ENCODE measurements around the gene ALG6.
"Not testable (repeated sequence)": the region's sequence is repeated elsewhere in the genome, so short reads cannot be mapped to it uniquely, and the experiment has no call there.

The ALG6 gene

DNA sequence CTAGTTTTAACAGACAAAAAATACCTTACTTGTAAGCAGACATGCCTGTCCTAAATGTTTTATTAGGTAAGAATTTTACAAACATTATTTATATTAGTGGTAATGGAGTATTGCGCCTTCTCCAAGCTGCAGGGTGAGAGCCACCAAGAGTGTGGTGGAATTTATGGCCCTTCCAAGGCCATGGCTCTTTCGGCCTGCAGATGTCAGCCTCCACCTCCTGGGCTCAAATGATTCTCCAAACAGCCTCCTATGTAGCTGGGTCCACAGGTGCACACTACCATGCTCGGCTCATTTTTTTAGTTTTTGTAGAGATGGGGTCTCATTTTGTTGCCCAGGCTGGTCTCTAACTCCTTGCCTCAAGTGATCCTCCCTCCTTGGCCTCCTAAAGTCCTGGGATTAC is 99.3 kb downstream of the ALG6 start:
- Histone ChIP-seq H3K4me1 (ENCODE audit: insufficient read depth, low read length) (no peaks in the 10 kb centered on the region), H3K9me3 (ENCODE audit: insufficient read depth, low read depth, low read length) (peaks cover 19% of the 10 kb centered on the region), H3K27me3 (ENCODE audit: insufficient read depth, low read length) (no peaks in the 10 kb centered on the region), H3K36me3 (ENCODE audit: insufficient read depth, low read depth, low read length) (peaks cover 10% of the 10 kb centered on the region), H3K4me3 (ENCODE audit: low read length) (no peak overlapping the region), H3K9ac (ENCODE audit: low read depth, low read length) (no peak overlapping the region), H3K27ac (ENCODE audit: low read length) (no peak overlapping the region)

DNA sequence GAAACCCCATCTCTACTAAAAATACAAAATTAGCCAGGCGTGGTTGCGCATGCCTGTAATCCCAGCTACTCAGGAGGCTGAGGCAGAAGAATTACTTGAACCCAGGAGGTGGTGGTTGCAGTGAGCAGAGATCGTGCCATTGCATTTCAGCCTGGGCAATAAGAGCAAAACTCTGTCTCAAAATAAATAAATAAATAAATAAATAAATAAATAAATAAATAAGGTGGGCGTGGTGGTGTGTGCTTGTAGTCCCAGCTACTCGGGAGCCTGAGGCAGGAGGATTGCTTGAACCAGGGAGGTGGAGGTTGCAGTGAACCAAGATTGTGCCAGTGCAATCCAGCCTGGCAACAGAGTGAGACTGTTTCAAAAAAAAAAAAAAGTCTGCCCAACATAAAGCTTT is 101.3 kb downstream of the ALG6 start:
- not testable (repeated sequence) for H3K9ac ChIP-seq (ENCODE audit: low read depth, low read length); H3K4me1 ChIP-seq (ENCODE audit: insufficient read depth, low read length); H3K27me3 ChIP-seq (ENCODE audit: insufficient read depth, low read length); H3K36me3 ChIP-seq (ENCODE audit: insufficient read depth, low read depth, low read length); H3K4me3 ChIP-seq (ENCODE audit: low read length); H3K27ac ChIP-seq (ENCODE audit: low read length)
- H3K9me3 ChIP-seq (ENCODE audit: insufficient read depth, low read depth, low read length), result peaks cover 18% of the 10 kb centered on the region

DNA sequence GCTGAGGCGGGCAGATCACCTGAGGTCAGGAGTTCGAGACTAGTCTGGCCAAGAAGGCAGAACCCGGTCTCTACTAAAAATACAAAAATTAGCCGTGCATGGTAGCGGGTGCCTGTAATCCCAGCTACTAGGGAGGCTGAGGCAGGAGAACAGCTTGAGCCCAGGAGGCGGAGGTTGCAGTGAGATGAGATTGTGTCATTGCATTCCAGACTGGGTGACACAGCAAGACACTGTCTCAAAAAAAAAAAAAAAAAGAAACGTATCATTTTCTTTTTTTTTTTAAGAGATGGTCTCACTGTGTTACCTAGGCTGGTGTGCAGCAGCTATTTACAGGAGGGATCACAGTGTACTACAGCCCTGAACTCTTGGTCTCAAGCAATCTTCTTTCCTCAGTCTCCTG is 108.3 kb downstream of the ALG6 start:
- H3K36me3 ChIP-seq (ENCODE audit: insufficient read depth, low read depth, low read length), result peaks cover 20% of the 10 kb centered on the region
- peaks cover 11% of the 10 kb centered on the region for H3K9me3 ChIP-seq (ENCODE audit: insufficient read depth, low read depth, low read length)
- H3K9ac ChIP-seq (ENCODE audit: low read depth, low read length), result no peak overlapping the region
- no peak overlapping the region for H3K4me3 ChIP-seq (ENCODE audit: low read length)
- H3K27ac ChIP-seq (ENCODE audit: low read length), result no peak overlapping the region
- H3K27me3 ChIP-seq (ENCODE audit: insufficient read depth, low read length), result no peaks in the 10 kb centered on the region
- H3K4me1 ChIP-seq (ENCODE audit: insufficient read depth, low read length), result no peaks in the 10 kb centered on the region

DNA sequence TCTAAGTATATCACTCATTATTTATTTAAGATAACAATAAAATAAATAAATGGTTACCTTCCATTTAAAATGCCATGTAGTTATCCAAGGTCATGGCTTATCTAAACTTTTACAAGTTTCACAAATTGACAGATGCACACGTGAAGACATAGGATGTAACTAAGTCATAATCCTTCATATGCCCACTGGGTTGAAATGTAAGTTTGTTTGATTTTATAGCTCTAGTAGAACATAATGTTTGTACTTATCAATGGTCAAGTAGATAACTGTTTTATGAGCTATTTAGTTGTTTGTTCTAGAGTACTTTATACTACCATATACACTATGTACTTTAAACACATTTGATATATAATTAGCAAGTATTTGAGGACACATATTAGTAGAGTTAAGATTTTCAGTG is 112.6 kb downstream of the ALG6 start:
- Histone ChIP-seq H3K27ac (ENCODE audit: low read length) (no peak overlapping the region), H3K9ac (ENCODE audit: low read depth, low read length) (no peak overlapping the region), H3K4me1 (ENCODE audit: insufficient read depth, low read length) (no peaks in the 10 kb centered on the region), H3K4me3 (ENCODE audit: low read length) (no peak overlapping the region), H3K27me3 (ENCODE audit: insufficient read depth, low read length) (no peaks in the 10 kb centered on the region), H3K36me3 (ENCODE audit: insufficient read depth, low read depth, low read length) (peaks cover 13% of the 10 kb centered on the region), H3K9me3 (ENCODE audit: insufficient read depth, low read depth, low read length) (no peaks in the 10 kb centered on the region)

DNA sequence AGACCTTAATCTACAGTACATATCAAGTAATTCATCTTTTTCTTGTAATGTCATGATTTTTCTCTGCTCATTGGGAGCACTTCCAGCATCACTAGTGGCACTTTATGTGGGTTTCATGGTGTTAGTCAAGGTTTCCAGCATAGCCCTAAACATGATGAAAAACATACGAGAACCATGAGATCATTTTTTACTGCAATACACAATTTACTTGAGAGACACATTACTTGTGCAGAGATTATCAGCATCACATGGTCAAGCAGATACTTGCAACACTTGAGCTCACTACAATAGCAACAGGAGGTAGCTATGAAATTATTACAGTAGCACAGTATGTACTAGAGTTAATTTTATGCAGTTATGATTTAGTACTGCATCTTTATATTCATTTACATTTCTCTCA is 119.2 kb downstream of the ALG6 start:
- no peak overlapping the region for H3K27ac ChIP-seq (ENCODE audit: low read length)
- H3K4me3 ChIP-seq (ENCODE audit: low read length), result no peak overlapping the region
- no peaks in the 10 kb centered on the region for H3K36me3 ChIP-seq (ENCODE audit: insufficient read depth, low read depth, low read length)
- no peaks in the 10 kb centered on the region for H3K4me1 ChIP-seq (ENCODE audit: insufficient read depth, low read length)
- no peak overlapping the region for H3K9ac ChIP-seq (ENCODE audit: low read depth, low read length)
- no peaks in the 10 kb centered on the region for H3K9me3 ChIP-seq (ENCODE audit: insufficient read depth, low read depth, low read length)
- no peaks in the 10 kb centered on the region for H3K27me3 ChIP-seq (ENCODE audit: insufficient read depth, low read length)

DNA sequence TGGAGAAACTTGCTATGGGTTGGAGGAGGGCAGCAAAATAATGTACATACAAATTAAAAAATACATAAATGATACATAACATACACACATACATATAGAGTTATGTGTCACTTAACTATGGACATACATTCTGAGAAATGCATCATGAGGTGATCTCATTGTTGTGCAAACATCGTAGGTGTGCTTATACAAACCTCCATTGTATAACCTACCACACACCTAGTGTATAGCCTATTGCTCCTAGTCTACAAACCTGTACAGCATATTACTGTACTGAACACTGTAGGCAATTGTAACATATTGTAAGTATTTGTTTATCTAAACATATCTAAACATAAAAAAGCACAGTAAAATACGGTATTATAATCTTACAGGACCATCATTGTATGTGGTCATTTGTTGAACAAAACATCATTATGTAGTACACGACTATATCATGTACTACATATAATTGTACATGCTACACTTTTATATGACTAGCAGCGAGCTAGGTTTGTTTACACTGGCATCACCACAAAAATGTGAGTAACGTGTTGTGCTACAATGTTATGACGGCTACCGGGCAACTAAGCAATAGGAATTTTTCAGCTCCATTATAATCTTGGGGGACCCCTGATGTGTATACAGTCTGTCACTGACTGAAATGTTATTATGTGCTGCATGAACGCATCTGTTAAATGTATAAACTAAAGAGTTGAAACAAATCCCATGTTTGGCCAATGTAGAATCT is 120.1 kb downstream of the ALG6 start:
- Histone ChIP-seq H3K27me3 (ENCODE audit: insufficient read depth, low read length) (no peaks in the 10 kb centered on the region), H3K4me3 (ENCODE audit: low read length) (no peak overlapping the region), H3K4me1 (ENCODE audit: insufficient read depth, low read length) (no peaks in the 10 kb centered on the region), H3K9ac (ENCODE audit: low read depth, low read length) (no peak overlapping the region), H3K27ac (ENCODE audit: low read length) (no peak overlapping the region), H3K36me3 (ENCODE audit: insufficient read depth, low read depth, low read length) (no peaks in the 10 kb centered on the region), H3K9me3 (ENCODE audit: insufficient read depth, low read depth, low read length) (no peaks in the 10 kb centered on the region)

Data from iPS-20b (cell line).